ENCODE results near the gene SMO. TPM values are rescaled to one million over a fixed set of nuclear protein-coding genes. Genes with fewer than 3 reads are reported as not detected.

The SMO gene
- total and polyA plus RNA-seq, 4 donors, result 0.87 to 19.3 (median 3.6) TPM

- H3K27ac ChIP-seq (ENCODE audit: low read depth in 1 of 2, low read length in 1 of 2), result no peak overlapping the region
- no peak for ATAC-seq (ENCODE audit: insufficient read depth, low FRiP score)
- no peaks in the 10 kb centered on the region for H3K9me3 ChIP-seq (ENCODE audit: control insufficient read depth in 4 of 4, insufficient read depth in 3 of 4, low read length in 3 of 4)
- no peaks in the 10 kb centered on the region for H3K36me3 ChIP-seq (ENCODE audit: control insufficient read depth in 4 of 4, insufficient read depth in 4 of 4, low read length in 4 of 4)
- H3K9ac ChIP-seq (ENCODE audit: insufficient read depth in 1 of 2, low read length in 2 of 2), result no peak overlapping the region
- no peak overlapping the region for H3K4me3 ChIP-seq
- H3K27me3 ChIP-seq (ENCODE audit: control insufficient read depth in 3 of 3, insufficient read depth in 3 of 3, low read length in 2 of 3), result peaks cover 0 to 70% (median 0%) of the 10 kb centered on the region in 3 donors
- peaks cover 0 to 16% (median 0%) of the 10 kb centered on the region in 5 donors for H3K4me1 ChIP-seq (ENCODE audit: control insufficient read depth in 5 of 5, insufficient read depth in 5 of 5, low read length in 5 of 5)
- TF ChIP-seq CTCF (IDR thresholded peaks at IDR 0.05; ENCODE audit: control extremely low read depth, extremely low read depth), result no peak
- 55 to 63% methylated on average over 8 of the region's 8 CpGs for WGBS, 2 donors
- DNase-seq, result no peak
Observed at GRCh38 chr7:129149511-129149910, 38.9 kb upstream of the SMO start.

GRCh38 chr7:129150199-129150996, 38.0 kb upstream of the SMO start:
- Histone ChIP-seq H3K4me3 (no peak overlapping the region), H3K4me1 (ENCODE audit: control insufficient read depth in 5 of 5, insufficient read depth in 5 of 5, low read length in 5 of 5) (peaks cover 0 to 13% (median 0%) of the 10 kb centered on the region in 5 donors), H3K27me3 (ENCODE audit: control insufficient read depth in 3 of 3, insufficient read depth in 3 of 3, low read length in 2 of 3) (peaks cover 0 to 65% (median 0%) of the 10 kb centered on the region in 3 donors), H3K27ac (ENCODE audit: low read depth in 1 of 2, low read length in 1 of 2) (no peak overlapping the region), H3K9me3 (ENCODE audit: control insufficient read depth in 4 of 4, insufficient read depth in 3 of 4, low read length in 3 of 4) (no peaks in the 10 kb centered on the region), H3K9ac (ENCODE audit: insufficient read depth in 1 of 2, low read length in 2 of 2) (no peak overlapping the region), H3K36me3 (ENCODE audit: control insufficient read depth in 4 of 4, insufficient read depth in 4 of 4, low read length in 4 of 4) (no peaks in the 10 kb centered on the region)
- TF ChIP-seq CTCF (IDR thresholded peaks at IDR 0.05; ENCODE audit: control extremely low read depth, extremely low read depth), result no peak
- DNase-seq, result peak in 1 of 3 donors; percentile 36
- WGBS, 2 donors, result 51 to 60% methylated on average over 8 of the region's 8 CpGs
- no peak for ATAC-seq (ENCODE audit: insufficient read depth, low FRiP score)

- Histone ChIP-seq H3K9me3 (ENCODE audit: control insufficient read depth in 4 of 4, insufficient read depth in 3 of 4, low read length in 3 of 4) (peaks cover 0 to 3% (median 0%) of the 10 kb centered on the region in 4 donors), H3K27ac (ENCODE audit: low read depth in 1 of 2, low read length in 1 of 2) (no peak overlapping the region), H3K4me1 (ENCODE audit: control insufficient read depth in 5 of 5, insufficient read depth in 5 of 5, low read length in 5 of 5) (peaks cover 0 to 4% (median 0%) of the 10 kb centered on the region in 5 donors), H3K4me3 (no peak overlapping the region), H3K36me3 (ENCODE audit: control insufficient read depth in 4 of 4, insufficient read depth in 4 of 4, low read length in 4 of 4) (no peaks in the 10 kb centered on the region), H3K9ac (ENCODE audit: insufficient read depth in 1 of 2, low read length in 2 of 2) (no peak overlapping the region), H3K27me3 (ENCODE audit: control insufficient read depth in 3 of 3, insufficient read depth in 3 of 3, low read length in 2 of 3) (peaks cover 0 to 35% (median 10%) of the 10 kb centered on the region in 3 donors)
- TF ChIP-seq CTCF (IDR thresholded peaks at IDR 0.05; ENCODE audit: control extremely low read depth, extremely low read depth), result no peak
- no peak for ATAC-seq (ENCODE audit: insufficient read depth, low FRiP score)
- no peak for DNase-seq
- 95 to 97% methylated on average over 9 of the region's 9 CpGs for WGBS, 2 donors
Observed at GRCh38 chr7:129157651-129158050, 30.8 kb upstream of the SMO start.
